NCI-H1436 (cell line): ENCODE data around the gene PHPT1.
A peak's percentile ranks its signal among the peaks of the same experiment; 100 is the strongest.
"Not testable (repeated sequence)": the region's sequence is repeated elsewhere in the genome, so short reads cannot be mapped to it uniquely, and the experiment has no call there.

Source experiments
- DNase-seq: peaks from one replicate; lab custom pipeline; 2025; lab: John Stamatoyannopoulos, UW

The PHPT1 gene

DNA sequence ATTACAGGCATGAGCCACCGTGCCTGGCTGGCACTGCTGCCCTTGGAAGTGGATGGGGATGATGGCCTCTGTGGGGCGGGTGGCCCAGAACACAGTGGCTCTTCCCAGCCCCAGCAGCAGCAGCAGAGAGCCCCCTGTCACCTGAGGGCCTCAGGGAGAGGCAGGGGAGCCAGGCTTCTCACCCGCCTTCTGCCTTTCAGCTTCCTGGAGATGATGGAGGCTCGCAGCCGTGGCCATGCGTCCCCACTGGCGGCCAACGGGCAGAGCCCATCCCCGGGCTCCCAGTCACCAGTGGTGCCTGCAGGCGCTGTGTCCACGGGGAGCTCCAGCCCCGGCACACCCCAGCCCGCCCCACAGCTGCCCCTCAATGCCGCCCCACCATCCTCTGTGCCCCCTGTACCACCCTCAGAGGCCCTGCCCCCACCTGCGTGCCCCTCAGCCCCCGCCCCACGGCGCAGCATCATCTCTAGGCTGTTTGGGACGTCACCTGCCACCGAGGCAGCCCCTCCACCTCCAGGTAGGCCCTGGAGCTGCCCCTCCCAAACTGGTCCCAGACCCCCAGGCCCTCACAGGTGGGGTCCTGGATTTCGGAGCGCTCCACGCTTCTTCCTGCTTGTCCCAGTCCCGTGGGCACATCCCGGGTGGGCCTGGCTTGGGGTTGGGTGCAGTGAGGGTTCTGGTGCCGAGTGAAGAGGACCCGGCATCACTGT is 11.9 kb upstream of the PHPT1 start:
- no peak for DNase-seq

DNA sequence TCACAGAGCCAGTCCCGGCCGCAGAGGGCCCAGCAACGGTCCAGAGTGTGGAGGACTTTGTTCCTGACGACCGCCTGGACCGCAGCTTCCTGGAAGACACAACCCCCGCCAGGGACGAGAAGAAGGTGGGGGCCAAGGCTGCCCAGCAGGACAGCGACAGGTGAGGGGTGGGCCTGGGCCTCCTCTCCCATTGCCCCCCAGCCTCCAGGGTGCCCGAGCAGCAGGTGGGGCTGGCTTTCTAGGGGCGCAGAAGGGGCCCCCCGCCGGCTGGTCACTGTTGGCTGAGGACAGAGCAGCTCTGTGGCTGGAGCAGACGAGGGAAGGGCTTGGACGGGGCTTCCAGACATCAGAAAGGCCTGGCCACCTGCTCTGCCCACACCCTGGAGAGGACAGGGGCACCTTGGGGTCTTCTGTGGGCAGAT is 11.3 kb upstream of the PHPT1 start:
- not testable (repeated sequence) for DNase-seq

DNA sequence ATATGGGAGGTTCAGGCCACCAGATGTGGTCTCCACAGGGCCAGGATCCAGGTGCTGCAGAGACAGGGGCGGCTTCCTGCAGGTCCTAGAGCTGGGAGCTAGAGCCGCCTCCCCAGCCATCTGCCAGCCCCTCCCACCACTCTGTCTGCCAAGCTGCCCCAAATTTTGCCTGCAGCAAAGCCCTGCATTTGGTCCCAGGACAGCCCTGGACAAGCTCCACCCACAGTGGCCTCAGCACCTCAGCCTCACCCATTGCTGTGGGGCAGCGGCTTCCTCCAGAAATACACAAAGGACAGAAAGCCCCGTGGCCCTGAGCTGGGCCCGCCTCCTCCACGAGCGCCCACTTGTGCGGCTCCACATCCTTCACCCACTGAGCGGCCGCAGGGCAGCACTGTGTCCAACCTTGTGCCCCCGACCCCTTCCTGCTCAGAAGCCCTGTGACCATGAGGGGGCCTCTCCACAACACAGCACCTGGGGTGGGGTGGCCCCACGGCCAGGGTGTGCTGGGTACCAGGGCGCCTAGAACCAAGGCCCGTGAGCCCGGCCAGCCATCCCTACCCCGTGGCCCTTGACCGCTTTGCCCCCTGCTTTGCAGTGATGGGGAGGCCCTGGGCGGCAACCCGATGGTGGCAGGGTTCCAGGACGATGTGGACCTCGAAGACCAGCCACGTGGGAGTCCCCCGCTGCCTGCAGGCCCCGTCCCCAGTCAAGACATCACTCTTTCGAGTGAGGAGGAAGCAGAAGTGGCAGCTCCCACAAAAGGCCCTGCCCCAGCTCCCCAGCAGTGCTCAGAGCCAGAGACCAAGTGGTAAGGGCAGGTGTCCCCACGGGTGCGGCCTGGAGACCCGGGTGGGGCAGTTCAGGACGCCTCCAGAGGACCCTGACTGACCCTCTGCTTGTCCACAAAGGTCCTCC is 10.6 kb upstream of the PHPT1 start:
- no peak for DNase-seq

DNA sequence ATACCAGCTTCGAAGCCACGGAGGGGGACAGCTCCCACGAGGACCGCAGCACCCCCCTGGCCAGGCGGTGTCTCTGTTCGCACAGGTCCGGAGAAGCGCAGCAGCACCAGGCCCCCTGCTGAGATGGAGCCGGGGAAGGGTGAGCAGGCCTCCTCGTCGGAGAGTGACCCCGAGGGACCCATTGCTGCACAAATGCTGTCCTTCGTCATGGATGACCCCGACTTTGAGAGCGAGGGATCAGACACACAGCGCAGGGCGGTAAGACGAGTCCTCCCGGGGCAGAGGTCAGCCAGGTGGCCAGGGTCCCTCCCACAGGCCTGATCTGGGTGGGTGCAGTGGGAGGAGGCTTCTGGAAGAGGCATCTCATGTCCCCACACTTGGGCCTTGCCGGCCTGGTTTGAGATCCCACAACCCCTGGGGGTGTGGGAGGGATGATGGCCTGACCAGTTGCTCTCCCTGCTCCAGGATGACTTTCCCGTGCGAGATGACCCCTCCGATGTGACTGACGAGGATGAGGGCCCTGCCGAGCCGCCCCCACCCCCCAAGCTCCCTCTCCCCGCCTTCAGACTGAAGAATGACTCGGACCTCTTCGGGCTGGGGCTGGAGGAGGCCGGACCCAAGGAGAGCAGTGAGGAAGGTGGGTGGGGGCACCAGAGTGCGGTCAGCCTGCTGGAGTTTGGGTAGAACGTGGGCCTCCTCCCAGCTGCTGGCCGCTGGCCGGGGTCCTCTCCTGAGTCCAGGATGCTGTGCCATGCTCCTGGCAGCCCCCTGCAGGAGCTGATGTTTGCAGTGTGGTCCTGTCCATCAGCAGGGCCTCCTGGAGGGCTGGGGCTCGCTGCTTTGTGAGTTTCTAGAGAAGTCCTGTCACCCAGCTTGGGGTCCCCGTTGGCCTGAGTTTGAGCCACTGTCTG is 9.7 kb upstream of the PHPT1 start:
- DNase-seq = no peak

DNA sequence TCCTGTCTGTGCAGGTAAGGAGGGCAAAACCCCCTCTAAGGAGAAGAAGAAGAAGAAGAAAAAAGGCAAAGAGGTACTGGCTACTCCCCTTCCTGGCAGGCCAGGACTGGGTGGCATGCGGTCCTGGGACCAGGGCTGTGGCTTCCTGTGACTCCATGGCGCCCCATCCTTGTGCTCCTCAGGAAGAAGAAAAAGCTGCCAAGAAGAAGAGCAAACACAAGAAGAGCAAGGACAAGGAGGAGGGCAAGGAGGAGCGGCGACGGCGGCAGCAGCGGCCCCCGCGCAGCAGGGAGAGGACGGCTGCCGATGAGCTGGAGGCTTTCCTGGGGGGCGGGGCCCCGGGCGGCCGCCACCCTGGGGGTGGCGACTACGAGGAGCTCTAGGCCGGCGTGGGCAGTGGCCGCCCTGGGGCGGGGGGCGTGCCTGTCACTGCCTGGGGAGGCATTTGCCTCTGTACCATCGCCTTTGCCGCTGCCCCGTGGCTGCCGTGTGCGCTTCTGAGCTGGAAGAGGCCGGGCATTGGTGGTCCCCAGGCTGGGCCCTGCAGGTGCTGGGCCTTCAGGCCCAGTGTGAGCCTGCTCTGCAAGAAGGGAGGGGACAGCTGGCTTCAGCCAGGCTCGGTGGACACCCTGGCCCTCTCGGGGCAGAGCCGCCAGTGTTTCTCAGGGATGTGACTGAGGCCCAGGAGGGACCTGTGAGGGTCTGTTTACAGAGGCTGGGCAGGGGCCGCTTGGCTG is 8.9 kb upstream of the PHPT1 start:
- DNase-seq = no peak

DNA sequence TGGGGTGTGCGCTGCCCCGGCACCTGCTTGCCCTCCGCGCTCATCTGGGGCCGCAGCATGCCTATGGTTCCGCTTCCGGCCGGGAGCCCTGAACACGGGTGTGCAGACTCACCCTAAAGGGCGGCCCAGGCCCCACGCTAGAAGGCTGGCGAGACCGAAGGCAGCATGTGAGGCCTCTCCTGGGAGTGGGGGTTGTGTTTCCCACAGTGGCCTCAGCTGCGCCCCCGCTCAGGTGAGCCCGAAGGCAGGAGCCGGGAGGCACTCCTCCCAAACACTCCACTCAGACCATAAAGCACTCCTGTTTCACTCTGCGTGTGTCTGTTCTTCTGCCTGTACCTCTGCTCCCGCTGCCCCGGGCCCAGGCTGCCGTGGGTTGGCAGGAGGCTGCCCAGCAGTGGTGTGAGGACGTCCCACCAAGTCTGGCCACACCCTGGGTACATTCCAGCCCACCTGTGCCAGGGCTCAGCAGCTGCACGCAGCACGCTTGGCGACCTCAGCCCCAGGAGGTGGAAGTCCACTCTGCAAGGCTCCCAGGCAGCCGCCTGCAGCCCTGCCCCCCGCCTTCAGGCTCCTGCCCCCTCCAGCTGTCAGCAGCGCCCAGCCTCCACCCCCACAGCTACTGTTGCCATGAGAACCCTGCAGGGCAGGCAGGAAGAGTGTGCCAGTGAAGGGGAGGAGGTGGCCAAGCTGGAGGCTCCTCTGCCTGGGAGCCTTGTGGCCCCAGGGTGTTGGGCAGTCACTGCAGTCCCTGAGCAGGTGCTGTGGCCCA is 8.1 kb upstream of the PHPT1 start:
- DNase-seq = peak; percentile 52

DNA sequence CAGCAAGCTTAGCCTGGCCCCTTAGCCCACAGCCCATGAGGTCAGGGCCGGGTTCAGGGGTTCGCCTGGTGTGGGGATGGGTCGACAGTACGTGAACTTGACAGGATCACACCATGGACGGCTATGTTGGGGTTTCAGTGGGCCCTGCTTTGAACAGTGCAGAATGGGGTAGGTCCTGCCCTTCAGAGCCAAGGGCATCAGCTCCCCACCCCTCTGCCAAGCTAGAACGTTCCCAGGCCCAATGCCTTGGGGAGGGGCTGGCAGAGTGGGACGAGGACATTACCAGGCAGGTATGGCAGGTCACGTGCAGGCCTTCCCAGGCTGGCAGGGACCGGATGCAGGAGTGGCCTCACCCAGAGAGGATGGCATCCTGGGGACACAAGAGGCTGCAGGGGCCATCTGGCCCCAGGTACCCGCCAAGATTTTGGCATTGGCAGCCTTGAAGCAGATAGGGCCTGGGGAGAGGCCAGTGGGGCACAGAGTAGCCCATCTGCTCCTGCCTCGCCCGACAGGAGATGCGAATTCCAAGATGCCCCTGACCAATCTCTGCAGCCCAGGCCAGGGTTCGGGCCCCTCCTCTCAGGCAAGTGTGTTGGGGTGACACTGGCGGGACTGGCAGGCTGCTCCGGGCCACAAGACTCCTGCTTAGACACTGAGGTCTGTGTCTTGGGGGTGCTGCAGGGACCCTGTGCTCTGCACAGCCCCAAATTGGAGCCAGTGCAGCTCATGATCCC is 7.4 kb upstream of the PHPT1 start:
- DNase-seq = not testable (repeated sequence)

DNA sequence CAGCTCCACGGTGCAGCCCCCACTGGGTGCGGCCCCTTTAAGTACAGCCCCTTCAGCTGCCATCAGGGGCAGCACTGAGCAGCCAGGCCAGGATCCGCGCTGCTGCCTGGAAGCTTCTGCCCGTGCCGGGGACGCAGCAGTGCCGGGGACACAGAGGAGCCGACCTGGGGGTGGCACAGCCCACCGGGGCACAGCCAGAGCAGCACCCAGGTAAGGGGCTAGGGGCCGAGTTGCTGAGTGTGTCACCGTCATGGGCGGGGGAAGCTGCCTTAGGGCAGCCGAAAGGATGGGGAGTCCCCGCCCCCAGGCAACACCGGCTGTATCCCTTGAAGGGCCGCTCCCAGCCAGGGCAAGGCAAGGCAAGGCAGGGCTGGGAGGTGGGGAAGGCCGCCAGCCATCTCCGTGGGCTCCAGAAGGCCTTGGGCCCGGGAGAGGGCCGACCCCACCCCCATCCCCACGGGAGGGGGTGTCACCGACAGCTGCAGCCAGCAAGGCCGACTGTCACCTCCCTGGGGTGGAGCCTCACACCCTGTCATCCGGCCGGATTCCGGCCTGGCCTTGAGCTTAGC is 6.7 kb upstream of the PHPT1 start, which contains the start of gene AJM1:
AJM1 (plus strand) TSS at position 99 of the 569 bp plus-strand sequence. CDS start 1,937 bp downstream, outside the sequence.
- DNase-seq = peak; percentile 57

DNA sequence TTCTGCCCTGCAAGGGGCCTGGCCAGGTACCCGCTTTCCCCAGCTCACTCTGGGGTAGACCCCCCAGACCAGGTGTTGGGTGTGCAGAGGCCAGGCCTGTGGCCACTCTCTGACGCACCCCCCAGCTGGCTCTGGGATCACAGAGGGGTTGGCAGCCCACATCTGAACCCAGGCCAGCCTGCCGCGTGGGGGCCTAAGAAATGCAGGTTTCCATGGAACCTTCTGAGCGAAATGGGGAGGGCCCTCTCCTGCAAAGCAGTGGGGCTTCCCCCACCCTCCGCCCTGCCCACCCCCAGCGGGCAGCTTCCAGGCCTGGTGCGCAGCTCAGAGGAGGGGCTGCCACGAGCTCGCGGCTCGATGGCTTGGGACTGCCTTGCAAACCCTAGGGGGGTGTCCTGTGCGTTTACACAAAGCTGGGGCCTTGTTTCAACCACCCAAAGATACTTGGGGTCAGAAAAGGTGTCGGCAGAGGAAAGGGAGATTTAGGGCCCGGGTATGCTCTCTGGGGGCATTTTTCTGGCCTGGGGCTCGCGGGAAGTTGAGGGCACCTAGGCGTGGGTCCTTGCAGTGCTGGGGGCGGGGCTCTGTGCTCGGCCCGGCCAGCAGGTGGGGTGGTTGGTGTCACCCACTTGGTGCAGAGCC is 5.9 kb upstream of the PHPT1 start:
- DNase-seq = not testable (repeated sequence)

DNA sequence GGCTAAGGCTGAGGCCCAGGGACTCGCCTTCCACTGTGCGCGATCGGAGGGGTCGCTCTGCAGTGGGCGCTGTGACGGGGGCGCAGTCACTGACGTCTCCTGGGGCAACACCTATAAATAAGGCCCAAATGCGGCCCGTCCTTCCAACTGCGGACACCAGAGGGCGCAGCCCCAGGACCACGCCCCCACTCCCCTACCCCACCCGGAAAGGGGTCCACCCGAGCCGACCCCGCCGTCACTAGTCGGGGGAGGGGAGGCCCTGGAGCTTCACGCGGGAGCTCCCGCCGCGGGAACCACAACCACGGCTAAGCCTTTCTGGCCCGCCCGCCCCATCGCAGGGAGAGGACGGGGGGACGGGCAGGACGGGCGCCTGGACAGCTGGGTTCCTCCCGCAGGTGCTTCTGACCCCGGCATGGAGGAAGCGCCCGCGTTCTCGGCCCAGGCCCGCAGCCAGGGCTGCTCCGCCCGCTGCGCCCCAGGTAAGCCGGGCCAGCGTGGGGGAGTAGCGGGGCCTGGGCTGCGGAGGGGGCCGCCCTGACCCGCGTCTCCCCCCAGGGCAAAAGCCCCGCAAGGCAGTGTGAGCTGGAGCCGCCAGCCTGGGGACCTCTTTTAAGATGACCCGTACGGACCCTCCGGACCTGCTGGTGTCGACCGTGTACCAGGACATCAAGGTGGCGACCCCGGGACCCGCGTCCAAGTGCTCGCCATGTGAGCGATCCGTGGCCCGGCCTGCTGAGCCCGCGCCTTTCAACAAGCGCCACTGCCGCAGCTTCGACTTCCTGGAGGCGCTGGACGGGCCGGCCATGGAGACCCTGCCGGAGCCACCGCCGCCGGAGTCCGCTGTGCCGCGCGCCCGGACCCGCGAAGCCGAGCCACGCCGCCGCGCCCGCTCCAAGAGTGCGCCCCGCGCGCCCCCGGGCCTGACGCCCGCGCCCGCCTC is 5.1 kb upstream of the PHPT1 start:
- not testable (repeated sequence) for DNase-seq

DNA sequence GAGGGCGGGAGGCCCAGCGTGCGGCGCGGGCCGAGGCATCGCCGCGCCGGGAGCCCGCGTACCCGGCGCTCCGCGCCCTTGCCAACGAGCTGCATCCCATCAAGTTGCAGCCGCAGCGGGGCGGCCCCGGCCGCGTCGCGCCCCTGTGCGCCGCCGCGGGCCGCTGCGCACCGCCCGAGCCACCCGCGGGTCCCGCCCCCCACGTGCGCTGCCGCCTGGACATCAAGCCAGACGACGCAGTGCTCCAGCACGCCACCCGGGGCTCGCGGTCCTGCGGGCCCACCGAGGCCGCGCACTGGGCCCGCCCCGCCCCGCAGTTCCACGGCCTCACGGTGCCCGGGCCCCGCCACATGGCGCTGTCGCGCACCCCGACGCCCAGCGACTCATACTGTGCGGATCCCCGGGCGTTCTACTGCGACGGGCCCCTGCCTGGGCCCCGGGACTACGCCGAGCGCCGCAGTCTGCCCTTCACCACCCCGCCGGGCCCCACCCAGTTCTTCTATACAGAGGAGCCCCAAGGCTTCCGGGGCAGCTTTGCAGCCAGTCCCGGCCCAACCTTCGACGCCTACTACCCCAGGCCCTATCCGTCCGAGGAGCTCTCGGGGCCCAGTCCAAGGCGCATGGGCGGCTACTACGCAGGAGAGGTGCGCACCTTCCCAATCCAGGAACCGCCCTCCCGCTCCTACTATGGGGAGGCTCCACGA is 4.3 kb upstream of the PHPT1 start:
- no peak for DNase-seq

DNA sequence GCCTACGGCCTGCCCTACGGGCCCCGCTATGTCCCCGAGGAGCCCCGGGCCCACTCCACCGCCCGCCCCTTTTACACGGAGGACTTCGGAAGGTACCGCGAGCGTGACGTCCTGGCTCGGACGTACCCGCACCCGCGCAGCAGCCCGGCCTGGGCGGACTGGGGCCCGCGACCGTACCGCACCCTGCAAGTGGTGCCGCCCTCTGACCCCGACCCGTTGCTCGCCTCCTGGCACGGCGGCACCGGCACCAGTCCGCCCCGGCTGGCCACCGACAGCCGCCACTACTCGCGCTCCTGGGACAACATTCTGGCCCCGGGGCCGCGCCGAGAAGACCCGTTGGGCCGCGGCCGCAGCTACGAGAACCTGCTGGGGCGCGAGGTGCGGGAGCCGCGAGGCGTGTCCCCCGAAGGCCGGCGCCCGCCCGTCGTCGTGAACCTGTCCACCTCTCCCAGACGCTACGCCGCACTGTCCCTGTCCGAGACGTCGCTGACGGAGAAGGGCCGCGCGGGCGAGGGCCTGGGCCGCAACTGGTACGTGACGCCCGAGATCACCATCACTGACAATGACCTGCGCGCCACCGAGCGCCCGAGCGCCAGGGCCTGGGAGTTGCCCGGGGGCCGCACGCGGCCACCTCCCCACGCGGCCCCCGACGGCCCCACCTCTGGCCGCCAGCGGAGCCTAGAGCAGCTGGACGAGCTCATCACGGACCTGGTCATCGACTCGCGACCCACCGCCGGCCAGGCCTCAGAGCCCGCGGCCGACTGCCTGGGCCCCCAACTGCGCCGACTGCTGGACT is 3.5 kb upstream of the PHPT1 start:
- no peak for DNase-seq

DNA sequence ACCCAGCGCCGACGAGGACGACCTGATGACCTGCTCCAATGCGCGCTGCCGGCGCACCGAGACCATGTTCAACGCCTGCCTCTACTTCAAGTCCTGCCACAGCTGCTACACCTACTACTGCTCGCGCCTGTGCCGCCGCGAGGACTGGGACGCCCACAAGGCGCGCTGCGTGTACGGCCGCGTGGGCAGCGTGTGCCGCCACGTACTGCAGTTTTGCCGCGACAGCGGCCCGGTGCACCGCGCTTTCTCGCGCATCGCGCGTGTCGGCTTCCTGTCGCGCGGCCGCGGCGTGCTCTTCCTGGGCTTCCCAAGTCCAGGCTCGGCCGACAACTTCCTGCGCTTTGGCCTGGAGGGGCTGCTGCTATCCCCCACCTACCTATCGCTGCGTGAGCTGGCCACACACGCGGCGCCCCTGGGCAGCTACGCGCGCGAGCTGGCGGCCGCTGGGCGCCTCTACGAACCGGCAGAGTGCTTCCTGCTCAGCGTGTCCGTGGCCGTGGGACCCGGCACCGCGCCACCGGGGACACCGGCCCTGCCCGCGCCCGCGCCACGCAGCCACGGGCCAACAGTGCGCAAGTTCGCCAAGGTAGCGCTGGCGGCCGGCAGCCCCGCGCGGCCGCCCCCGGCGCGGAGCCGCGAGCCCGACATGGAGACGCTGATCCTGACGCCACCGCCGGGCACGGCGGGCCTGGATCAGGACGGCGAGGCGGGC is 2.7 kb upstream of the PHPT1 start:
- DNase-seq = no peak

DNA sequence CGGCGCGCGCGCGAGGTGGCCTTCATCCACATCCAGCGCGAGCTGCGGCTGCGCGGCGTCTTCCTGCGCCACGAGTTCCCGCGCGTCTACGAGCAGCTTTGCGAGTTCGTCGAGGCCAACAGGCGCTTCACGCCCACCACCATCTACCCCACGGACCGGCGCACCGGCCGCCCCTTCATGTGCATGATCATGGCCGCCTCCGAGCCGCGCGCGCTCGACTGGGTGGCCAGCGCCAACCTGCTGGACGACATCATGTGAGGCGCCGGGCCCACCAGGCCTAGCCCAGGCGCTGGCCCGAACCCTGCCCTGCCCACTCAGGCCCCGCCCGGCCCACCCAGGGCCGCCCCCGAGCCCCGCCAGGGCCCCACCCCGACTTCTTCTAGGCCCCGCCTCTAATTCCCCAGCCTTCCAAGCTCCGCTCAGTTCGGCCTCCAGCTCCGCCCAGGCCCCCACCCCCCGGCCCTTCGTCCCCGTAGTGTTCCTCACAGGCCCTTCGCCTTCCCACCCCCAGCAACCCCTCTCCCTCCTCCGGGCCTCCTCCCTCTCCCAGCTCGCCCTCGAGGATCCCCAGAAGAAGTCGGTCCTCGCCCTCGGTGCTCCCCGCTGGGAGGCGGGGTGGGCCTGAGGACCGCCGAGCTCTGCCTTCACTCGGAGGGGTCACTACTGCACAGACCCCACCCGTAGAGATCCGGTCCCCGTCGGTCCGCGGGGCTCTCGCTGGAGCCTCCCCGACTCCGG is 2.0 kb upstream of the PHPT1 start:
- DNase-seq = no peak

DNA sequence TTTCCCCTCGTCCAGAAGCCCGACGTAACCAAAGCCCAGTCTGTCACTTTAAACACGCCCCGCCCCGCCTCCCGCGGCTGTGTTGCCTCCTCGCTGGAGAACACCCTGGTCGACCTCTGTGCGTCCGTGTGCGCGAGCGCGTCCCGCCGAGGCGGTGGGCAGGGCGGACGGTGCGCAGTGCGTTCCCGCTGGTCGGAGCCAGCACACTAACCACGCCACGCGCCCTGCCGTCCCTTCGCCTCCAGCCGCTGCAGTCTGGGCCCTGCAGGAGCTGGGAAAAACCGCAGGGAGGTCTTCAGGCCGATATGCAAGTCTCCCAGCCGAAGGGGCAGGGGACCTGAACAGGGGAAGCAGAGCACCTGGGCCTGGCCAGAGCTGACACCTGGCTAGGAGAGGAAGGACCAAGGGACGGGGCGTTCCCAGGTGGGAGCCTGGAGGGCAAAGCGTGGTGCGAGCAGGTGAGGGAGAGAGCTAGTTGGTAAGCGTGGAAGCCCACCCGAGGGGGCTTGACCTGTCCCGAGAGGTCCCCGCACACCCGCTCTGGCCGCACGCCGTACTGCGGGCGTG is 1.3 kb upstream of the PHPT1 start:
- DNase-seq = peak; percentile 45
